K562 (cell line): ENCODE data around the gene ARHGEF40. TPM values are rescaled to one million over a fixed set of nuclear protein-coding genes. Genes with fewer than 3 reads are reported as not detected.

ENCODE experiments used
- CBX8 ChIP-seq: fragments of 200-600 bp; sonication (generic); IDR thresholded peaks from 2 replicates; pipeline ENCODE4 v1.6.1; 2012; ENCODE audit warnings: borderline replicate concordance, mixed run types, low read depth, mild to moderate bottlenecking, moderate library complexity, mixed read lengths, low read length, control low read depth, inconsistent platforms; ENCODE audit not compliant: poor library complexity, severe bottlenecking; ENCODE audit errors: extremely low read depth
- FOXP1 ChIP-seq: sonication (generic); formaldehyde crosslinking; IDR thresholded peaks from 2 replicates; pipeline ENCODE4 v1.8.0; 2022; ENCODE audit warnings: mild to moderate bottlenecking, missing genetic modification reagents
- LEF1 ChIP-seq: fragments of 450-650 bp; IDR thresholded peaks from 2 replicates; pipeline ENCODE4 v1.6.1; 2016; ENCODE audit warnings: mild to moderate bottlenecking
- RUNX1 ChIP-seq: sonication (generic); IDR thresholded peaks from 2 replicates; pipeline ENCODE4 v1.6.1; 2016; ENCODE audit warnings: antibody characterized with exemption, low read depth
- TAF9B ChIP-seq: fragments of 450-650 bp; IDR thresholded peaks from 2 replicates; pipeline ENCODE4 v1.6.1; 2018; ENCODE audit warnings: mild to moderate bottlenecking; ENCODE audit not compliant: partially characterized antibody
- ZBTB7A ChIP-seq: IDR thresholded peaks from 2 replicates; pipeline ENCODE4 v1.6.1; 2011; ENCODE audit warnings: low read depth, mild to moderate bottlenecking, low read length, moderate library complexity, borderline replicate concordance; ENCODE audit not compliant: control insufficient read depth
- polyA plus RNA-seq, 8 experiments: library from polyadenylated mRNA; depleted of rRNA in 4 of 8; stranded (reverse) in 5 of 8; unstranded in 3 of 8; fragments of >200 nt; fragmentation: Nextera tagmentation in 2 of 8; fragmentation: Illumina TruSeq in 1 of 8; extraction: Ambion mirVana in 2 of 8; extraction: Trizol in 1 of 8; gene quantifications; 2 replicates each; pipeline versions ENCODE4 v1.2.1 to v1.2.3, GENCODE V29; 2011 to 2014; ENCODE audit warnings: inconsistent platforms in 1 of 8, missing spikeins in 1 of 8
- total RNA-seq, 7 experiments: library from RNA; depleted of rRNA in 6 of 7; stranded (reverse); fragments of >200 nt in 6 of 7; fragmentation: Illumina TruSeq in 2 of 7; extraction: Trizol in 2 of 7; gene quantifications; 2 replicates each; pipeline versions ENCODE4 v1.2.1 to v1.2.3, GENCODE V29; 2011 to 2021; ENCODE audit warnings: low replicate concordance in 1 of 7
- TF ChIP-seq, protein P1 (sequence below): sonication (generic); formaldehyde crosslinking; IDR thresholded peaks from 2 replicates; pipeline ENCODE4 v1.9.0; 2022; ENCODE audit warnings: mild to moderate bottlenecking, missing genetic modification reagents
- TF ChIP-seq, protein P2 (sequence below): fragments of 450-650 bp; formaldehyde crosslinking; IDR thresholded peaks from 2 replicates; pipeline ENCODE4 v1.4.0; 2022; ENCODE audit warnings: missing genetic modification characterization
- TF ChIP-seq, protein P3 (sequence below): fragments of 450-650 bp; IDR thresholded peaks from 2 replicates; pipeline ENCODE4 v1.6.1; 2017; ENCODE audit warnings: antibody characterized with exemption, mild to moderate bottlenecking
- TF ChIP-seq, protein P4 (sequence below): IDR thresholded peaks from 2 replicates; pipeline ENCODE4 v1.6.1; 2012; ENCODE audit warnings: low read depth, low read length, improper control_type of control experiment, borderline replicate concordance
- TF ChIP-seq, protein P5 (sequence below), 2 experiments: fragments of 150-350 bp in 1 of 2; IDR thresholded peaks; 2 replicates each; pipeline ENCODE4 v1.6.1; 2012 to 2016; ENCODE audit warnings: low read depth in 2 of 2, low read length in 2 of 2, mild to moderate bottlenecking in 1 of 2, moderate library complexity in 1 of 2
- TF ChIP-seq, protein P6 (sequence below), 2 experiments: fragments of 450-650 bp in 1 of 2; sonication (generic) in 1 of 2; formaldehyde crosslinking in 1 of 2; IDR thresholded peaks in 1 of 2; conservative IDR thresholded peaks in 1 of 2; 2 replicates each; pipeline versions ENCODE4 v1.6.1 to v1.8.1; 2016 to 2023; ENCODE audit warnings: mild to moderate bottlenecking in 2 of 2, moderate library complexity in 2 of 2, inconsistent platforms in 1 of 2, missing genetic modification reagents in 1 of 2

Gene ARHGEF40
- total and polyA plus RNA-seq, 9 of the 15 experiments (the other 6 are each of a cell fraction or from before 2014, with no cell fraction given), result 0.42 to 6.3 (median 3.8) TPM

DNA sequence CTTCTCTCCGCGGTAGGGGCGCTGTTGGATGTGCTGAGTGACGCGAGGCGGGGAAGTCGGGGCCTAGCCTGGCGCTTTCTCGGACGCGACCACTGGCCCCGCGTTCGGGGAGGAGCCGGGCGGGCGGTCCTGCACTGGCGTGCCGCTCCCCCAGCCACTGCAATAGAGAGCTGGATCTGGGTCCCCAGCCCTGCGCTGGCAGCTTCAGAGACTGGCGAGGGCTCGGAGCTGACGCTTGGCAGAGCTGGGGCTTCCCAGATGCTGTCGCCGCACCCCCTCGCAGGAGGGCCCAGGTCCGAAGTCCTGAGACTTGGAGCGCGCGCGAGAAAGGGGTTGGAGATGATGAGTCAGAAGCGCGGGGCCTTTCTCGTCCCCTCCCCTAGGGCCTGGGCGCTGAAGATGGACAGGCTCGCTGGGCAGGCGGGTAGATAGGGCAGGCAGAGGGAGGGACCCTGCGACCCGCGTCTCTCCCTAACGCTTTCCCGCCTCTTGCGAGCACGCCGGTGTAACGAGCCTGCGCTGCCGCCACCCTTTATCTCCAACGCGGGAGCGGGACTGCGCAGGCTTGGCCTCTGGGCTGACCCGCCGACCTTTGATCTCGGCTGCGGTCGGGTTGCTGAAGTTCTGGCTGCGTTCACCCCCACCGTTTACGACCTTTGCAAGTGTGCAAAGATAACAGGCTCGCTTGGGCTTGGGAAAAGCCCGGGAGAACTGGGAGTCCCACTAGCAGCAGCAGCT lies 33.8 kb downstream of the ARHGEF40 start (continued):
- TF ChIP-seq, protein P1, sequence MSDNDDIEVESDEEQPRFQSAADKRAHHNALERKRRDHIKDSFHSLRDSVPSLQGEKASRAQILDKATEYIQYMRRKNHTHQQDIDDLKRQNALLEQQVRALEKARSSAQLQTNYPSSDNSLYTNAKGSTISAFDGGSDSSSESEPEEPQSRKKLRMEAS, result peak; percentile 93
- TF ChIP-seq, protein P2, sequence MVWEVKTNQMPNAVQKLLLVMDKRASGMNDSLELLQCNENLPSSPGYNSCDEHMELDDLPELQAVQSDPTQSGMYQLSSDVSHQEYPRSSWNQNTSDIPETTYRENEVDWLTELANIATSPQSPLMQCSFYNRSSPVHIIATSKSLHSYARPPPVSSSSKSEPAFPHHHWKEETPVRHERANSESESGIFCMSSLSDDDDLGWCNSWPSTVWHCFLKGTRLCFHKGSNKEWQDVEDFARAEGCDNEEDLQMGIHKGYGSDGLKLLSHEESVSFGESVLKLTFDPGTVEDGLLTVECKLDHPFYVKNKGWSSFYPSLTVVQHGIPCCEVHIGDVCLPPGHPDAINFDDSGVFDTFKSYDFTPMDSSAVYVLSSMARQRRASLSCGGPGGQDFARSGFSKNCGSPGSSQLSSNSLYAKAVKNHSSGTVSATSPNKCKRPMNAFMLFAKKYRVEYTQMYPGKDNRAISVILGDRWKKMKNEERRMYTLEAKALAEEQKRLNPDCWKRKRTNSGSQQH (CRISPR knock-in tag), result no peak
- TF ChIP-seq TAF9B (no peak), FOXP1 (peak; percentile 45; the same call in 1 of the 2 replicates), RUNX1 (no peak), CBX8 (no peak), LEF1 (peak; percentile 80), ZBTB7A (peak; percentile 82)
- TF ChIP-seq, protein P3, sequence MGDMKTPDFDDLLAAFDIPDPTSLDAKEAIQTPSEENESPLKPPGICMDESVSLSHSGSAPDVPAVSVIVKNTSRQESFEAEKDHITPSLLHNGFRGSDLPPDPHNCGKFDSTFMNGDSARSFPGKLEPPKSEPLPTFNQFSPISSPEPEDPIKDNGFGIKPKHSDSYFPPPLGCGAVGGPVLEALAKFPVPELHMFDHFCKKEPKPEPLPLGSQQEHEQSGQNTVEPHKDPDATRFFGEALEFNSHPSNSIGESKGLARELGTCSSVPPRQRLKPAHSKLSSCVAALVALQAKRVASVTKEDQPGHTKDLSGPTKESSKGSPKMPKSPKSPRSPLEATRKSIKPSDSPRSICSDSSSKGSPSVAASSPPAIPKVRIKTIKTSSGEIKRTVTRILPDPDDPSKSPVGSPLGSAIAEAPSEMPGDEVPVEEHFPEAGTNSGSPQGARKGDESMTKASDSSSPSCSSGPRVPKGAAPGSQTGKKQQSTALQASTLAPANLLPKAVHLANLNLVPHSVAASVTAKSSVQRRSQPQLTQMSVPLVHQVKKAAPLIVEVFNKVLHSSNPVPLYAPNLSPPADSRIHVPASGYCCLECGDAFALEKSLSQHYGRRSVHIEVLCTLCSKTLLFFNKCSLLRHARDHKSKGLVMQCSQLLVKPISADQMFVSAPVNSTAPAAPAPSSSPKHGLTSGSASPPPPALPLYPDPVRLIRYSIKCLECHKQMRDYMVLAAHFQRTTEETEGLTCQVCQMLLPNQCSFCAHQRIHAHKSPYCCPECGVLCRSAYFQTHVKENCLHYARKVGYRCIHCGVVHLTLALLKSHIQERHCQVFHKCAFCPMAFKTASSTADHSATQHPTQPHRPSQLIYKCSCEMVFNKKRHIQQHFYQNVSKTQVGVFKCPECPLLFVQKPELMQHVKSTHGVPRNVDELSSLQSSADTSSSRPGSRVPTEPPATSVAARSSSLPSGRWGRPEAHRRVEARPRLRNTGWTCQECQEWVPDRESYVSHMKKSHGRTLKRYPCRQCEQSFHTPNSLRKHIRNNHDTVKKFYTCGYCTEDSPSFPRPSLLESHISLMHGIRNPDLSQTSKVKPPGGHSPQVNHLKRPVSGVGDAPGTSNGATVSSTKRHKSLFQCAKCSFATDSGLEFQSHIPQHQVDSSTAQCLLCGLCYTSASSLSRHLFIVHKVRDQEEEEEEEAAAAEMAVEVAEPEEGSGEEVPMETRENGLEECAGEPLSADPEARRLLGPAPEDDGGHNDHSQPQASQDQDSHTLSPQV, result peak; percentile 70
- TF ChIP-seq, protein P4, sequence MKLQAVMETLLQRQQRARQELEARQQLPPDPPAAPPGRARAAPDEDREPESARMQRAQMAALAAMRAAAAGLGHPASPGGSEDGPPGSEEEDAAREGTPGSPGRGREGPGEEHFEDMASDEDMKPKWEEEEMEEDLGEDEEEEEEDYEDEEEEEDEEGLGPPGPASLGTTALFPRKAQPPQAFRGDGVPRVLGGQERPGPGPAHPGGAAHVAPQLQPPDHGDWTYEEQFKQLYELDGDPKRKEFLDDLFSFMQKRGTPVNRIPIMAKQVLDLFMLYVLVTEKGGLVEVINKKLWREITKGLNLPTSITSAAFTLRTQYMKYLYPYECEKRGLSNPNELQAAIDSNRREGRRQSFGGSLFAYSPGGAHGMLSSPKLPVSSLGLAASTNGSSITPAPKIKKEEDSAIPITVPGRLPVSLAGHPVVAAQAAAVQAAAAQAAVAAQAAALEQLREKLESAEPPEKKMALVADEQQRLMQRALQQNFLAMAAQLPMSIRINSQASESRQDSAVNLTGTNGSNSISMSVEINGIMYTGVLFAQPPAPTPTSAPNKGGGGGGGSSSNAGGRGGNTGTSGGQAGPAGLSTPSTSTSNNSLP, result no peak; the same call in 1 of the 2 replicates
- TF ChIP-seq, protein P5, sequence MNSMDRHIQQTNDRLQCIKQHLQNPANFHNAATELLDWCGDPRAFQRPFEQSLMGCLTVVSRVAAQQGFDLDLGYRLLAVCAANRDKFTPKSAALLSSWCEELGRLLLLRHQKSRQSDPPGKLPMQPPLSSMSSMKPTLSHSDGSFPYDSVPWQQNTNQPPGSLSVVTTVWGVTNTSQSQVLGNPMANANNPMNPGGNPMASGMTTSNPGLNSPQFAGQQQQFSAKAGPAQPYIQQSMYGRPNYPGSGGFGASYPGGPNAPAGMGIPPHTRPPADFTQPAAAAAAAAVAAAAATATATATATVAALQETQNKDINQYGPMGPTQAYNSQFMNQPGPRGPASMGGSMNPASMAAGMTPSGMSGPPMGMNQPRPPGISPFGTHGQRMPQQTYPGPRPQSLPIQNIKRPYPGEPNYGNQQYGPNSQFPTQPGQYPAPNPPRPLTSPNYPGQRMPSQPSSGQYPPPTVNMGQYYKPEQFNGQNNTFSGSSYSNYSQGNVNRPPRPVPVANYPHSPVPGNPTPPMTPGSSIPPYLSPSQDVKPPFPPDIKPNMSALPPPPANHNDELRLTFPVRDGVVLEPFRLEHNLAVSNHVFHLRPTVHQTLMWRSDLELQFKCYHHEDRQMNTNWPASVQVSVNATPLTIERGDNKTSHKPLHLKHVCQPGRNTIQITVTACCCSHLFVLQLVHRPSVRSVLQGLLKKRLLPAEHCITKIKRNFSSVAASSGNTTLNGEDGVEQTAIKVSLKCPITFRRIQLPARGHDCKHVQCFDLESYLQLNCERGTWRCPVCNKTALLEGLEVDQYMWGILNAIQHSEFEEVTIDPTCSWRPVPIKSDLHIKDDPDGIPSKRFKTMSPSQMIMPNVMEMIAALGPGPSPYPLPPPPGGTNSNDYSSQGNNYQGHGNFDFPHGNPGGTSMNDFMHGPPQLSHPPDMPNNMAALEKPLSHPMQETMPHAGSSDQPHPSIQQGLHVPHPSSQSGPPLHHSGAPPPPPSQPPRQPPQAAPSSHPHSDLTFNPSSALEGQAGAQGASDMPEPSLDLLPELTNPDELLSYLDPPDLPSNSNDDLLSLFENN (IDR thresholded peaks at IDR 0.05; ENCODE audit: low read depth in 2 of 2, low read length in 2 of 2), result no peak
- TF ChIP-seq, protein P6, sequence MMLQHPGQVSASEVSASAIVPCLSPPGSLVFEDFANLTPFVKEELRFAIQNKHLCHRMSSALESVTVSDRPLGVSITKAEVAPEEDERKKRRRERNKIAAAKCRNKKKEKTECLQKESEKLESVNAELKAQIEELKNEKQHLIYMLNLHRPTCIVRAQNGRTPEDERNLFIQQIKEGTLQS (IDR thresholded peaks at IDR 0.05), result peak; percentile 94
- TF ChIP-seq, protein P6 (CRISPR knock-in tag; conservative IDR thresholded peaks at IDR 0.05), result peak; percentile 95
